Activated naive CD4-positive, alpha-beta T cell treated with anti-CD3 and anti-CD28 coated beads for 36 hours (primary cell): ENCODE data around the gene TDRD7. TPM values are rescaled to one million over a fixed set of nuclear protein-coding genes. Genes with fewer than 3 reads are reported as not detected.

Source experiments
- CTCF ChIA-PET: fragments of 350-600 bp; sonication (Branson Sonifier 250); formaldehyde crosslinking; loops from one replicate; lab custom pipeline; 2021; ENCODE audit warnings: antibody characterized with exemption; lab: Charles Lee
- DNase-seq: peaks from one replicate; pipeline ENCODE4 v3.0.0-alpha.2; 2020
- H3K27ac Mint-ChIP-seq: one replicate; pipeline ENCODE4 v1.8.0; 2021; ENCODE audit warnings: mild to moderate bottlenecking, mixed read lengths
- H3K27me3 Mint-ChIP-seq: one replicate; pipeline ENCODE4 v1.8.0; 2021; ENCODE audit warnings: low read depth, mixed read lengths
- H3K36me3 Mint-ChIP-seq: one replicate; pipeline ENCODE4 v1.8.0; 2021; ENCODE audit warnings: low read depth, mixed read lengths
- H3K4me1 Mint-ChIP-seq: one replicate; pipeline ENCODE4 v1.8.0; 2021; ENCODE audit warnings: low read depth, mixed read lengths
- H3K4me3 Mint-ChIP-seq: one replicate; pipeline ENCODE4 v1.8.0; 2021; ENCODE audit warnings: mild to moderate bottlenecking, moderate library complexity, mixed read lengths
- H3K9me3 Mint-ChIP-seq: one replicate; pipeline ENCODE4 v1.8.0; 2021; ENCODE audit warnings: mixed read lengths
- intact Hi-C: fragments of 100-400 bp; cut with micrococcal nuclease; formaldehyde crosslinking; loops from one replicate; pipeline ENCODE4 v1.15.1; 2023
- total RNA-seq, 2 experiments: library from RNA; stranded (reverse); gene quantifications; one replicate each; pipeline ENCODE4 v1.2.3, GENCODE V29; 2021

Gene TDRD7
- total RNA-seq, 2 experiments from 2014 or later = 6.9 to 7.4 TPM

GRCh38 chr9:97462159-97462558, 50.3 kb downstream of the TDRD7 start:
- Mint-ChIP-seq H3K4me1 (no peaks in the 10 kb centered on the region), H3K27ac (no peak overlapping the region), H3K36me3 (peaks cover 1% of the 10 kb centered on the region), H3K4me3 (no peak overlapping the region), H3K9me3 (no peaks in the 10 kb centered on the region), H3K27me3 (no peaks in the 10 kb centered on the region)
- intact Hi-C loops = no loop called here
- CTCF ChIA-PET = interaction anchor here (1.3 to 1.6 kb wide), 2 partner anchors 18 to 136 kb away, joined by 3 to 6 read pairs; no protein-coding TSS in a partner anchor
- DNase-seq = no peak

- CTCF ChIA-PET = no interaction called here
- intact Hi-C loops = no loop called here
- Mint-ChIP-seq H3K4me3 (no peak overlapping the region), H3K4me1 (no peaks in the 10 kb centered on the region), H3K36me3 (peaks cover 1% of the 10 kb centered on the region), H3K9me3 (no peaks in the 10 kb centered on the region), H3K27me3 (no peaks in the 10 kb centered on the region), H3K27ac (no peak overlapping the region)
- DNase-seq = no peak
These were observed 51.0 kb downstream of the TDRD7 start for GRCh38 chr9:97462914-97463313.

GRCh38 chr9:97468658-97469448, 57.0 kb downstream of the TDRD7 start:
- H3K4me3 Mint-ChIP-seq = no peak overlapping the region
- peaks cover 2% of the 10 kb centered on the region for H3K36me3 Mint-ChIP-seq
- no peaks in the 10 kb centered on the region for H3K4me1 Mint-ChIP-seq
- CTCF ChIA-PET = interaction anchor here (0.6 to 6.2 kb wide), 14 partner anchors 10 to 181 kb away, joined by 3 to 129 read pairs (median 6); partner anchors contain the start of gene TMOD1
- no peaks in the 10 kb centered on the region for H3K9me3 Mint-ChIP-seq
- H3K27ac Mint-ChIP-seq = no peak overlapping the region
- intact Hi-C loops = loop anchor here (1.0 kb wide), 2 partner anchors 129 to 146 kb away; no protein-coding TSS in a partner anchor
- no peaks in the 10 kb centered on the region for H3K27me3 Mint-ChIP-seq
- DNase-seq = peak; percentile 65

- intact Hi-C loops = no loop called here
- no peak overlapping the region for H3K27ac Mint-ChIP-seq
- H3K36me3 Mint-ChIP-seq = peaks cover 7% of the 10 kb centered on the region
- CTCF ChIA-PET = interaction anchor here (0.9 to 6.2 kb wide), 6 partner anchors 10 to 148 kb away, joined by 3 to 129 read pairs (median 16); partner anchors contain the start of gene TMOD1
- H3K4me3 Mint-ChIP-seq = no peak overlapping the region
- H3K4me1 Mint-ChIP-seq = no peaks in the 10 kb centered on the region
- DNase-seq = peak; percentile 12
- no peaks in the 10 kb centered on the region for H3K9me3 Mint-ChIP-seq
- no peaks in the 10 kb centered on the region for H3K27me3 Mint-ChIP-seq
These were observed 58.2 kb downstream of the TDRD7 start for GRCh38 chr9:97470076-97470475.

- CTCF ChIA-PET = interaction anchor here (0.6 to 2.7 kb wide), 6 partner anchors 36 to 142 kb away, joined by 3 to 13 read pairs (median 4); no protein-coding TSS in a partner anchor
- Mint-ChIP-seq H3K27me3 (no peaks in the 10 kb centered on the region), H3K9me3 (no peaks in the 10 kb centered on the region), H3K36me3 (peaks cover 12% of the 10 kb centered on the region), H3K4me3 (no peak overlapping the region), H3K27ac (no peak overlapping the region), H3K4me1 (no peaks in the 10 kb centered on the region)
- no peak for DNase-seq
- intact Hi-C loops = no loop called here
These were observed 61.8 kb downstream of the TDRD7 start for GRCh38 chr9:97473717-97474116.

GRCh38 chr9:97474372-97474925, 62.6 kb downstream of the TDRD7 start:
- H3K4me3 Mint-ChIP-seq = no peak overlapping the region
- no peak for DNase-seq
- no peak overlapping the region for H3K27ac Mint-ChIP-seq
- intact Hi-C loops = no loop called here
- no peaks in the 10 kb centered on the region for H3K27me3 Mint-ChIP-seq
- H3K36me3 Mint-ChIP-seq = peaks cover 14% of the 10 kb centered on the region
- H3K4me1 Mint-ChIP-seq = no peaks in the 10 kb centered on the region
- CTCF ChIA-PET = interaction anchor here (1.5 to 2.7 kb wide), 3 partner anchors 124 to 141 kb away, joined by 3 to 13 read pairs (median 10); no protein-coding TSS in a partner anchor
- no peaks in the 10 kb centered on the region for H3K9me3 Mint-ChIP-seq

GRCh38 chr9:97475059-97475458, 63.2 kb downstream of the TDRD7 start:
- Mint-ChIP-seq H3K4me3 (no peak overlapping the region), H3K4me1 (no peaks in the 10 kb centered on the region), H3K27me3 (no peaks in the 10 kb centered on the region), H3K9me3 (no peaks in the 10 kb centered on the region), H3K27ac (no peak overlapping the region), H3K36me3 (peaks cover 16% of the 10 kb centered on the region)
- intact Hi-C loops = no loop called here
- CTCF ChIA-PET = interaction anchor here (1.9 kb wide), 1 partner anchor 123 kb away, joined by 10 read pairs; no protein-coding TSS in a partner anchor
- DNase-seq = no peak

- Mint-ChIP-seq H3K36me3 (peaks cover 35% of the 10 kb centered on the region), H3K27ac (no peak overlapping the region), H3K4me1 (no peaks in the 10 kb centered on the region), H3K4me3 (no peak overlapping the region), H3K9me3 (no peaks in the 10 kb centered on the region), H3K27me3 (no peaks in the 10 kb centered on the region)
- intact Hi-C loops = no loop called here
- DNase-seq = no peak
- CTCF ChIA-PET = no interaction called here
These were observed 66.5 kb downstream of the TDRD7 start for GRCh38 chr9:97478301-97478981.

GRCh38 chr9:97479496-97480159, 67.7 kb downstream of the TDRD7 start:
- CTCF ChIA-PET = interaction anchor here (1.2 to 1.8 kb wide), 3 partner anchors 11 to 146 kb away, joined by 3 to 11 read pairs (median 3); no protein-coding TSS in a partner anchor
- DNase-seq = no peak
- Mint-ChIP-seq H3K4me3 (no peak overlapping the region), H3K36me3 (peaks cover 30% of the 10 kb centered on the region), H3K4me1 (no peaks in the 10 kb centered on the region), H3K9me3 (no peaks in the 10 kb centered on the region), H3K27me3 (no peaks in the 10 kb centered on the region), H3K27ac (no peak overlapping the region)
- intact Hi-C loops = no loop called here

- CTCF ChIA-PET = interaction anchor here (1.2 to 1.8 kb wide), 3 partner anchors 11 to 145 kb away, joined by 3 to 11 read pairs (median 3); no protein-coding TSS in a partner anchor
- Mint-ChIP-seq H3K4me3 (no peak overlapping the region), H3K27ac (no peak overlapping the region), H3K9me3 (no peaks in the 10 kb centered on the region), H3K4me1 (no peaks in the 10 kb centered on the region), H3K27me3 (no peaks in the 10 kb centered on the region), H3K36me3 (peaks cover 29% of the 10 kb centered on the region)
- no peak for DNase-seq
- intact Hi-C loops = no loop called here
These were observed 68.3 kb downstream of the TDRD7 start for GRCh38 chr9:97480174-97480573.

GRCh38 chr9:97480749-97481148, 68.9 kb downstream of the TDRD7 start:
- Mint-ChIP-seq H3K36me3 (peaks cover 29% of the 10 kb centered on the region), H3K9me3 (no peaks in the 10 kb centered on the region), H3K27me3 (no peaks in the 10 kb centered on the region), H3K4me3 (no peak overlapping the region), H3K4me1 (no peaks in the 10 kb centered on the region), H3K27ac (no peak overlapping the region)
- no peak for DNase-seq
- CTCF ChIA-PET = interaction anchor here (1.8 kb wide), 1 partner anchor 12 kb away, joined by 11 read pairs; no protein-coding TSS in a partner anchor
- intact Hi-C loops = no loop called here
